Kidney (tissue), 14 donors: ENCODE data around the gene COX6B2. TPM values are rescaled to one million over a fixed set of nuclear protein-coding genes. Genes with fewer than 3 reads are reported as not detected.

Source experiments
- DNase-seq, 5 donors: peaks; one replicate each; pipeline ENCODE4 v3.0.0-alpha.2; 2013 to 2020
- FAIRE-seq: peaks from 2 replicates; lab custom pipeline; 2012; peaks lifted over from hg19 to GRCh38; lab: Jason Lieb, UNC
- H3K27ac ChIP-seq, 2 donors: one replicate each; pipeline ENCODE4 v1.7.0; 2013; ENCODE audit warnings: low read depth in 2 of 2, low read length in 2 of 2, inconsistent platforms in 1 of 2
- H3K27me3 ChIP-seq: one replicate; pipeline ENCODE4 v1.7.1; 2013; ENCODE audit warnings: low read length, inconsistent platforms; ENCODE audit not compliant: control insufficient read depth, insufficient read depth
- H3K36me3 ChIP-seq, 3 donors: one replicate each; pipeline versions ENCODE4 v1.7.0 to v1.7.1; 2013; ENCODE audit warnings: low read length in 3 of 3, control low read depth in 1 of 3, inconsistent platforms in 1 of 3; ENCODE audit not compliant: insufficient read depth in 3 of 3, control insufficient read depth in 2 of 3
- H3K4me1 ChIP-seq, 3 donors: one replicate each; pipeline versions ENCODE4 v1.7.0 to v1.7.1; 2013; ENCODE audit warnings: low read length in 3 of 3, inconsistent platforms in 1 of 3, low read depth in 1 of 3; ENCODE audit not compliant: control insufficient read depth in 2 of 3, insufficient read depth in 2 of 3
- H3K4me3 ChIP-seq, 3 donors: one replicate each; pipeline versions ENCODE4 v1.7.0 to v1.8.1; 2013; ENCODE audit warnings: low read length in 3 of 3, control low read depth in 1 of 3, inconsistent platforms in 1 of 3
- H3K9ac ChIP-seq, 3 donors: one replicate each; pipeline versions ENCODE4 v1.7.0 to v1.7.1; 2013; ENCODE audit warnings: low read length in 3 of 3, control low read depth in 1 of 3, inconsistent platforms in 1 of 3
- H3K9me3 ChIP-seq, 3 donors: one replicate each; pipeline versions ENCODE4 v1.7.0 to v1.7.1; 2013; ENCODE audit warnings: low read length in 3 of 3, control low read depth in 1 of 3, inconsistent platforms in 1 of 3; ENCODE audit not compliant: control insufficient read depth in 2 of 3, insufficient read depth in 1 of 3
- intact Hi-C: fragments of 100-400 bp; cut with DNase I; formaldehyde crosslinking; loops from one replicate; pipeline ENCODE4 v1.11.1; 2022
- polyA plus RNA-seq: library from polyadenylated mRNA; stranded (reverse); fragments of 350-450 nt; fragmentation: Illumina TruSeq; extraction: RNeasy Lipid Tissue Mini Kit (QIAGEN cat#74804); gene quantifications from one replicate; pipeline ENCODE4 v1.2.3, GENCODE V29; 2014; ENCODE audit warnings: low read depth, low replicate concordance; ENCODE audit not compliant: insufficient read depth
- total RNA-seq: library from RNA; stranded (reverse); fragmentation: NEBNext Ultra II Directional; extraction: Animal tissue kit (Norgen Biotek cat#: 25700); gene quantifications from one replicate; pipeline ENCODE4 v1.2.1, GENCODE V29; 2021
- TF ChIP-seq, protein P1 (sequence below): IDR thresholded peaks from 3 replicates; pipeline ENCODE4 v1.5.1; 2012; ENCODE audit warnings: mild to moderate bottlenecking, moderate library complexity, borderline replicate concordance; ENCODE audit not compliant: insufficient read depth; ENCODE audit errors: extremely low read depth
- donor health status: control.
- donor health status: control.
- donor health status: control.
- donor health status: control.
- donor health status: control.
- donor health status: DM: yes; HTN: yes; CAD: no.
- donor health status: Normal renal cell carcinoma (clear cell type).

The COX6B2 gene
- total and polyA plus RNA-seq, 2 donors from 2014 or later, result 0.62 to 3.8 TPM

DNA sequence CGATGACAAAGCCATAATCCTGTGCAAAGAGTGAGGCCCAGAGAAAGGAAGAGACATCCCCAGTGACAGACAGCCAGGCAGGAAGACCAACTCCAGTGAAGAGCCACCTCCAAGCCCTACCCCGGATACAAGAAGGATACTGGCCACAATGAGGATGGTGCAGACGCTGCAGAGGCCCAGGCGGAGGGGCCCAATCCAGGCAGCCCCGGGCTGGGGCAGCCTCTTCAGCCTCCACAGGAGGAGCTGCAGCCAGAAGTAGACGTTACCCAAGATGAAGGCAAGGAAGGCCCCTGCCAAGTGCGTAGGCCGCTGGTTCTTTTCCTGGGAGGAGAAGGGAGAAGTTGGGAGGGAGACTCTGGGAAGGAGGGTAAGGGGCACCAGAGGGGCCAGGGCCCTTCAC is 37.9 kb downstream of the COX6B2 start:
- Histone ChIP-seq H3K9ac (no peak overlapping the region), H3K4me1 (no peaks in the 10 kb centered on the region), H3K9me3 (peaks cover 0 to 8% (median 0%) of the 10 kb centered on the region in 3 donors), H3K4me3 (no peak overlapping the region), H3K27ac (no peak overlapping the region), H3K36me3 (peaks cover 0 to 4% (median 0%) of the 10 kb centered on the region in 3 donors), H3K27me3 (no peaks in the 10 kb centered on the region)
- TF ChIP-seq, protein P1, sequence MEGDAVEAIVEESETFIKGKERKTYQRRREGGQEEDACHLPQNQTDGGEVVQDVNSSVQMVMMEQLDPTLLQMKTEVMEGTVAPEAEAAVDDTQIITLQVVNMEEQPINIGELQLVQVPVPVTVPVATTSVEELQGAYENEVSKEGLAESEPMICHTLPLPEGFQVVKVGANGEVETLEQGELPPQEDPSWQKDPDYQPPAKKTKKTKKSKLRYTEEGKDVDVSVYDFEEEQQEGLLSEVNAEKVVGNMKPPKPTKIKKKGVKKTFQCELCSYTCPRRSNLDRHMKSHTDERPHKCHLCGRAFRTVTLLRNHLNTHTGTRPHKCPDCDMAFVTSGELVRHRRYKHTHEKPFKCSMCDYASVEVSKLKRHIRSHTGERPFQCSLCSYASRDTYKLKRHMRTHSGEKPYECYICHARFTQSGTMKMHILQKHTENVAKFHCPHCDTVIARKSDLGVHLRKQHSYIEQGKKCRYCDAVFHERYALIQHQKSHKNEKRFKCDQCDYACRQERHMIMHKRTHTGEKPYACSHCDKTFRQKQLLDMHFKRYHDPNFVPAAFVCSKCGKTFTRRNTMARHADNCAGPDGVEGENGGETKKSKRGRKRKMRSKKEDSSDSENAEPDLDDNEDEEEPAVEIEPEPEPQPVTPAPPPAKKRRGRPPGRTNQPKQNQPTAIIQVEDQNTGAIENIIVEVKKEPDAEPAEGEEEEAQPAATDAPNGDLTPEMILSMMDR, result no peak
- intact Hi-C loops, result no loop called here
- FAIRE-seq (no peak), DNase-seq (no peak)

DNA sequence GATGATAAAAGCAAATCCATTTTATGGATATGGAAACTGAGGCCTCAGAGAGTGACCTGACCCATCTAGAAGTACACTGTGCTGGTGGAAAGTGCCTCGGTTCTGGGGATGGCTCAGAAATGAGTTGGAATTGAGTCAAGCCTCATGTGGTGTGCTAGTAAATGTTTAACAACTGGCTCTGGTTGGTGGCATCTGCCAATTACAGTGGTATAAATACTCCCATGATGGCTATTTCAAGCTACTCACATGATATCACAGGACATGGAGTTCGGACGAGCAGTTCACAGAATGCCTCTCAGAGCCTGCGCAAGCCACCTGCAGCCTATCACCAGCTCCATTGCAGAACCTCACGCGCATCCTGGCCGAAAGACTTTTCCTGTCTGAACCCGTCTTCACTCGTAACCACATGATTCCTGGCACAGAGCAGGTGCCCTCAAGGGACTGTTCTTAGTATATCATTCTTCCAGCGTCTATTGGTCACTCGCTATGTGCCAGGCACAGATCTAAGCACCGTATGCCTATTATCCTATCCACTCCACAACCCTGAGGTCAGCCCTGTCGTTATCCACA is 38.5 kb downstream of the COX6B2 start:
- intact Hi-C loops, result no loop called here
- Histone ChIP-seq H3K9ac (no peak overlapping the region), H3K4me1 (no peaks in the 10 kb centered on the region), H3K27me3 (no peaks in the 10 kb centered on the region), H3K27ac (no peak overlapping the region), H3K36me3 (peaks cover 0 to 4% (median 0%) of the 10 kb centered on the region in 3 donors), H3K9me3 (peaks cover 0 to 8% (median 0%) of the 10 kb centered on the region in 3 donors), H3K4me3 (no peak overlapping the region)
- no peak for FAIRE-seq
- no peak for DNase-seq
- TF ChIP-seq, protein P1, result no peak

DNA sequence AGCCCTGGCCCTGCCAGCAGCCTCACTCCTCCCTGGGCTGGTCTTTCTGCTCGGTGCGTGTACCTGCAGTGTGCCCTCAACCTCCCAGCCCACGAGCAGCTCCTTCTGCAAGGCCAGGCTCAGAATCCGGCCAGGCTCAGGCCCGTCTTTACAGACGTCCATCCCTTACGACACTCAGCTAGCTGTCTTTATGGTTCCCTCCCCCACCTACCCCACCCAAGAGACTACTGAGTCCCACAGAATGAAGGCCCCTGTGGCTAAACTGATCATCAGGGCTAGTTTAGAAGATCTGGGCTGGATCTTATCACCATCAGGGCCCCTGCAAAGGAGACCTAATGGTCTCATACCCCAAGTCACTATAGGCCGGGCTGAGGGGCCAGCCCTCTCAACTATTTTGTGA is 40.1 kb downstream of the COX6B2 start:
- Histone ChIP-seq H3K27me3 (no peaks in the 10 kb centered on the region), H3K36me3 (peaks cover 0 to 4% (median 0%) of the 10 kb centered on the region in 3 donors), H3K9ac (no peak overlapping the region), H3K27ac (no peak overlapping the region), H3K4me3 (no peak overlapping the region), H3K4me1 (no peaks in the 10 kb centered on the region), H3K9me3 (peaks cover 0 to 8% (median 0%) of the 10 kb centered on the region in 3 donors)
- TF ChIP-seq, protein P1, result no peak
- intact Hi-C loops, result no loop called here
- DNase-seq (no peak), FAIRE-seq (no peak)
